ENCODE measurements around the gene TAP2. TPM values are rescaled to one million over a fixed set of nuclear protein-coding genes. Genes with fewer than 3 reads are reported as not detected.
A peak's percentile ranks its signal among the peaks of the same experiment; 100 is the strongest.

TAP2 gene
- total RNA-seq, 1 experiment from 2014 or later = 59.9 TPM

DNA sequence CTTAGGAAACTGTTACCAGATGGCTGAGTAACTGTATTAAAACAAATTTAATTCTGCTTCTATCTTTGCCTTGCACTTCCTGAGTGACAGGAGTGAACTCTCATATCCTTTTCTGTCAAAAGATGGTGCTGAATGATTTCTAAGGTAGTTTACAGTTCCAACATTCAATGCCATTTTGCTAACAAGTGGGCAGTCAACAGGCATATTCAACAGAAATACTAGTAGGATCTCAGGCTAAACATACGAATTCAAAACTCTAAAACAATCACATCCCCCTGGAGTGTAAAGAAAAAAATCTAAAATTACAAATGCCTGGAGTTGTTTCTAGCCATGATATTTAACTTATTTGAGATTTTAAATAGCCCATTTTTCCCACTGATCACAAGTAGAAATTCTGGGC is 22.1 kb upstream of the TAP2 start:
- peak overlapping the region; percentile 64 for H3K4me2 ChIP-seq (ENCODE audit: low read length)
- no TSS peak for BruUV-seq (replicated peaks)
- H4K20me1 ChIP-seq (ENCODE audit: insufficient read depth) = no peaks in the 10 kb centered on the region
- no peaks in the 10 kb centered on the region for H3K9me3 ChIP-seq (ENCODE audit: control insufficient read depth in 1 of 2, insufficient read depth in 1 of 2, low read depth in 1 of 2, low read length in 2 of 2)
- 0 out of 2 replicates have a peak, but pooled peaks cover 5% of the 10 kb centered on the region for H3K9me2 ChIP-seq (ENCODE audit: insufficient read depth)
- intact Hi-C loops (cut with micrococcal nuclease) = no loop called here
- DNase-seq (ENCODE audit: low read depth, low spot score) = no peak
- peaks cover 2 to 17% of the 10 kb centered on the region in 2 experiments; a peak in 3 of 4 replicates for H3K4me1 ChIP-seq (ENCODE audit: control insufficient read depth in 1 of 2, insufficient read depth in 2 of 2, low read length in 2 of 2)
- ChIA-PET CTCF (interaction anchor here (1.0 to 2.9 kb wide), 11 partner anchors 10 to 124 kb away, joined by 3 to 55 read pairs (median 4); partner anchors contain the start of gene TAP2), POLR2A (interaction anchor here (1.5 to 2.6 kb wide), 2 partner anchors 22 to 111 kb away, joined by 8 to 14 read pairs; partner anchors contain the start of gene TAP2), RAD21 (ENCODE audit: low non-redundant PET in 1 of 2, low total read pairs in 2 of 2, uncharacterized antibody in 2 of 2, unreplicated experiment in 2 of 2) (interaction anchor here (1.2 to 1.3 kb wide), 2 partner anchors 22 kb away, joined by 5 to 8 read pairs; partner anchors contain the start of gene TAP2 (in 2 of the 2))
- no peaks in the 10 kb centered on the region for H3K79me2 ChIP-seq (ENCODE audit: insufficient read depth, low read length)
- H2AFZ ChIP-seq (ENCODE audit: low read depth, low read length, poor library complexity, severe bottlenecking) = peak overlapping the region; percentile 87
- ATAC-seq = no peak
- 0 out of 2 replicates have a peak overlapping the region, but pooled peaks have one; percentile 21 for H3K9ac ChIP-seq (ENCODE audit: low read length)
- TF ChIP-seq ZNF274 (IDR thresholded peaks at IDR 0.05; ENCODE audit: low read depth, low read length) = no peak
- no peak for TF ChIP-seq FOSL1 (IDR thresholded peaks at IDR 0.05; ENCODE audit: low read depth)
- TF ChIP-seq RAD21 (IDR thresholded peaks at IDR 0.05; ENCODE audit: low read depth) = no peak
- TF ChIP-seq, protein P1, sequence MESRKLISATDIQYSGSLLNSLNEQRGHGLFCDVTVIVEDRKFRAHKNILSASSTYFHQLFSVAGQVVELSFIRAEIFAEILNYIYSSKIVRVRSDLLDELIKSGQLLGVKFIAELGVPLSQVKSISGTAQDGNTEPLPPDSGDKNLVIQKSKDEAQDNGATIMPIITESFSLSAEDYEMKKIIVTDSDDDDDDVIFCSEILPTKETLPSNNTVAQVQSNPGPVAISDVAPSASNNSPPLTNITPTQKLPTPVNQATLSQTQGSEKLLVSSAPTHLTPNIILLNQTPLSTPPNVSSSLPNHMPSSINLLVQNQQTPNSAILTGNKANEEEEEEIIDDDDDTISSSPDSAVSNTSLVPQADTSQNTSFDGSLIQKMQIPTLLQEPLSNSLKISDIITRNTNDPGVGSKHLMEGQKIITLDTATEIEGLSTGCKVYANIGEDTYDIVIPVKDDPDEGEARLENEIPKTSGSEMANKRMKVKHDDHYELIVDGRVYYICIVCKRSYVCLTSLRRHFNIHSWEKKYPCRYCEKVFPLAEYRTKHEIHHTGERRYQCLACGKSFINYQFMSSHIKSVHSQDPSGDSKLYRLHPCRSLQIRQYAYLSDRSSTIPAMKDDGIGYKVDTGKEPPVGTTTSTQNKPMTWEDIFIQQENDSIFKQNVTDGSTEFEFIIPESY (IDR thresholded peaks at IDR 0.05; ENCODE audit: extremely low read depth, insufficient replicate concordance, low read length) = no peak
- TF ChIP-seq SIN3A (IDR thresholded peaks at IDR 0.05; ENCODE audit: low read depth) = no peak
- TF ChIP-seq EGR1 (IDR thresholded peaks at IDR 0.05; ENCODE audit: low read depth) = no peak
- TF ChIP-seq JUND (IDR thresholded peaks at IDR 0.05) = no peak
- TF ChIP-seq CBX3 (IDR thresholded peaks at IDR 0.05; ENCODE audit: low read depth) = no peak
- TF ChIP-seq, protein P2, sequence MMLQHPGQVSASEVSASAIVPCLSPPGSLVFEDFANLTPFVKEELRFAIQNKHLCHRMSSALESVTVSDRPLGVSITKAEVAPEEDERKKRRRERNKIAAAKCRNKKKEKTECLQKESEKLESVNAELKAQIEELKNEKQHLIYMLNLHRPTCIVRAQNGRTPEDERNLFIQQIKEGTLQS (IDR thresholded peaks at IDR 0.05) = no peak
- no peak for TF ChIP-seq YY1 (IDR thresholded peaks at IDR 0.05; ENCODE audit: extremely low read depth, insufficient replicate concordance, low read depth, low read length)
- no peak for TF ChIP-seq POLR2A (IDR thresholded peaks at IDR 0.05; ENCODE audit: borderline replicate concordance, extremely low read depth, insufficient read depth, insufficient read length)
- TF ChIP-seq, protein P3, sequence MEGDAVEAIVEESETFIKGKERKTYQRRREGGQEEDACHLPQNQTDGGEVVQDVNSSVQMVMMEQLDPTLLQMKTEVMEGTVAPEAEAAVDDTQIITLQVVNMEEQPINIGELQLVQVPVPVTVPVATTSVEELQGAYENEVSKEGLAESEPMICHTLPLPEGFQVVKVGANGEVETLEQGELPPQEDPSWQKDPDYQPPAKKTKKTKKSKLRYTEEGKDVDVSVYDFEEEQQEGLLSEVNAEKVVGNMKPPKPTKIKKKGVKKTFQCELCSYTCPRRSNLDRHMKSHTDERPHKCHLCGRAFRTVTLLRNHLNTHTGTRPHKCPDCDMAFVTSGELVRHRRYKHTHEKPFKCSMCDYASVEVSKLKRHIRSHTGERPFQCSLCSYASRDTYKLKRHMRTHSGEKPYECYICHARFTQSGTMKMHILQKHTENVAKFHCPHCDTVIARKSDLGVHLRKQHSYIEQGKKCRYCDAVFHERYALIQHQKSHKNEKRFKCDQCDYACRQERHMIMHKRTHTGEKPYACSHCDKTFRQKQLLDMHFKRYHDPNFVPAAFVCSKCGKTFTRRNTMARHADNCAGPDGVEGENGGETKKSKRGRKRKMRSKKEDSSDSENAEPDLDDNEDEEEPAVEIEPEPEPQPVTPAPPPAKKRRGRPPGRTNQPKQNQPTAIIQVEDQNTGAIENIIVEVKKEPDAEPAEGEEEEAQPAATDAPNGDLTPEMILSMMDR (IDR thresholded peaks at IDR 0.05 in 2 of 3, conservative IDR thresholded peaks at IDR 0.05 in 1 of 3; ENCODE audit: borderline replicate concordance in 1 of 3, insufficient read depth in 1 of 3, low read depth in 2 of 3, low read length in 2 of 3) = no peak
- H3K27me3 ChIP-seq (ENCODE audit: insufficient read depth, low read length) = no peaks in the 10 kb centered on the region
- no peaks in the 10 kb centered on the region for H3K36me3 ChIP-seq (ENCODE audit: control insufficient read depth in 1 of 2, insufficient read depth in 2 of 2, low read length in 2 of 2)
- H3K4me3 ChIP-seq (replicated peaks in 1 of 2; ENCODE audit: low read depth in 1 of 2, low read length in 2 of 2) = no peak overlapping the region
- H3K27ac ChIP-seq (ENCODE audit: low read depth, low read length) = no peak overlapping the region

Data from HCT116 (cell line).